Stimulated activated CD8-positive, alpha-beta memory T cell treated with anti-CD3 and anti-CD28 coated beads, Interleukin-15, amount 100 ng/mL, for 4 hours (primary cell): ENCODE results near the gene NSD1.

Experiments used
- DNase-seq, 2 donors: peaks; one replicate each; pipeline ENCODE4 v3.0.0-alpha.2; 2020; ENCODE audit warnings: low read depth in 2 of 2

The NSD1 gene

GRCh38 chr5:177097016-177097985 is 36.3 kb upstream of the NSD1 start:
- DNase-seq: no peak

- no peak for DNase-seq
These were observed 35.5 kb upstream of the NSD1 start for GRCh38 chr5:177098120-177098469.

GRCh38 chr5:177098470-177099141 is 35.0 kb upstream of the NSD1 start:
- DNase-seq: no peak

GRCh38 chr5:177099422-177100093 is 34.0 kb upstream of the NSD1 start:
- no peak for DNase-seq

DNA sequence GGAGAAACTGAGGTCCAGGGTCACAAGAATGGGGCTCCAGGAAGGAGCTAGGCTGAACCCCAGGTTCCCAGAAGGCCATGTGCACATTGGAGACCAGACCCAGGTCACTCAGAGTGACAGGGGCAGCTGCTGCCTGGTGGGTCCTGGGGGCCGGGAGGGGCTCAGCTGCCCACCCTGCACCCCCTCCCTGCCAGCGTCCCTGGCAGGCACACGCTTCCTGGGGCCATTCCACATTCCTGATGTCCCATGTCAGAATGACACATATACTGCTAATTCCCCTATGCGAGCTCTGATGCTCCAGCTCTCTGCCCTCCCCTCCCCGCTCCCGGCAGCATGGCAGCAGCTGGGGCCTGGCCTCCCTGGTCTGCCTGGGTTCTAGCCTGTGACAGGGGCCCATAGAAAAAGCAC is 32.9 kb upstream of the NSD1 start:
- no peak for DNase-seq

DNA sequence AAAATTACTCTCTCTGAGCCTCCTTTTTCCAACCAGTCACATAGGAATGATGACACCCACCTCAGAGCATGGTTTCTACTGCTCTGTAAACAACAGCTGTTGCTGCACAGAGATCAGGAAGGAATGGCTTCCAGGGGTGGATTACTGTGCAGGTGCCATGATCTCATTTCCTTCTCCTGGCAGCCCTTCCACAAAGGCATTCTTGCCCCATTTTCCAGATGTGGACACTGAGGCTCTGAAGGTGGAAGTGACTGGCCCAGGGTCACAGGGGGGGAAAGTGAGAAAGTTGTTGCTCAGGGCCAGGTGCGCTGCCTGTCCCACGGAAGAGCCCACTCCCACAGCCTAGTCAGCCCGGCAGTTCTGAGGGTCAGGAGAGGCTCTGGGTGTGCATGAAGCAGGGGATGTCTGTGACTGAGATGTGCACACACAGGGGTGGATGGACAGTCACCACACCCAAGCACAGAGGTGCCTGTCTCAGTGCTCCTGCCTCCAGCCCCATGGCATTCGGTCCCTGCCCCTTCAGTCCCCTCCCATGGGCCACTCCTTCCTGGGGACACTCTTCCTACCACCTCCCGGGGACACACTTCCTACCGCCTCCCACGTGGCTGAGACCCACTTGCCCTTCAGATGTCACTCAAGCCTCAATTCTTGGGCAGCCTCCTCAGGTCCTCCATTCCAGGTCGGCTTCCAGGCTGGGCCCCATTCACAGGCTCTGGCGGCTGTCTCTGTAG is 29.9 kb upstream of the NSD1 start:
- no peak for DNase-seq

DNA sequence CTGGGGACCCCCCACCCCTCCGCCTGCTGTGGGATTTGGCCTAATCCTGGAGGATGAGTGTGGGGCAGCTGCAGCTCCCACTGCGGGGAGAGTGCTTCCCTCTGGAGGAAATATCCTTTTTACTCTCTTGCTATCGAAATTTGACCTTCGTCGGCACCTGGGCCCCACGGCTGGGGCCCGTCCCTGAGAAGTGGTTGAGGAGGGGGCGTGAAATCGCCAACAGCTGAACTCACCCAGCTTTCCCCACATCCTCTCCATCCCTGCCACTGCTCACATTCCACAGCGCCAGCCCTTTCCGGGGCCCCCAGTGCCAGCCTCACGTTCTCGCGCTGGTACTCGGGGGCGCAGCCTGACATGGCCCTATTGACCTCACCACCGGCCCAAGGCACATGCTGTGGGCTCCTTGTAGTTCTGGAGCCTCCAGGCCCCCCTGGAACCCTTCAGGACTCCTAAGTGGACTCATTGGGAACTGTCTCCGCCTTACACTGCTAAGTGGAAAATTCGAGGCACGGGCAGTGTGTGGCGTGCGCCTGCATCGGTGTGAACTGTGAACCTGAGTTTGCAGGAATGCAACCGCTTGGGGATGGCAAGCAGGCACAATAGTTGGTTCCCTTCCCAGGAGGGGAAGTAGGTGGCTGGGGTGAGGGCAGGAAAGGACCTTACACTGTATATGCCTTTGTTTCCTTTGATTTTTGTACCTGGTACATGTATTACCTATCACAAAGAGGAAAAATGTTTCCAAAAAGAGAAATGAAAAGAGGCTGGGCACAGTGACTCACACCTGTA is 27.7 kb upstream of the NSD1 start:
- no peak for DNase-seq

- no peak for DNase-seq
These were observed 26.4 kb upstream of the NSD1 start for GRCh38 chr5:177107159-177107558.

DNA sequence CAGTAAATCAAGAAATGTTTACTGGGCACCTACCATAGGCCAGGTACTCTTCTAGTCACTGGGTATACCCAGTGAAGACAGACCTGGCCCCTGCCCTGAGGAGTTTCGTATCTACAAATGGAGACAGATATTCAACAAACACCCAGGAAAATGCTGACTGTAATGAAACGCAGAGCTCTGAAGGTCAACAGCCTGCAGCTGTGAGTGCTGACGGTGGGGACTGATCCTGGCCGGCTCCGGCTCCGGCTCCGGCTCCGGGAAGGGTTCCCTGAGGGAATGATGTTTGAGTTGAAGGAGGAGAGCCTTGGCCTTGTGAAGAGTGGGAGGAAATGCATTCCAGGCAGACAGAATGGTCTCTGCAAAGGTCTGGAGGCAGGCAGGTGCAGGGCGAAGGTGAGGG is 23.8 kb upstream of the NSD1 start:
- no peak for DNase-seq

DNA sequence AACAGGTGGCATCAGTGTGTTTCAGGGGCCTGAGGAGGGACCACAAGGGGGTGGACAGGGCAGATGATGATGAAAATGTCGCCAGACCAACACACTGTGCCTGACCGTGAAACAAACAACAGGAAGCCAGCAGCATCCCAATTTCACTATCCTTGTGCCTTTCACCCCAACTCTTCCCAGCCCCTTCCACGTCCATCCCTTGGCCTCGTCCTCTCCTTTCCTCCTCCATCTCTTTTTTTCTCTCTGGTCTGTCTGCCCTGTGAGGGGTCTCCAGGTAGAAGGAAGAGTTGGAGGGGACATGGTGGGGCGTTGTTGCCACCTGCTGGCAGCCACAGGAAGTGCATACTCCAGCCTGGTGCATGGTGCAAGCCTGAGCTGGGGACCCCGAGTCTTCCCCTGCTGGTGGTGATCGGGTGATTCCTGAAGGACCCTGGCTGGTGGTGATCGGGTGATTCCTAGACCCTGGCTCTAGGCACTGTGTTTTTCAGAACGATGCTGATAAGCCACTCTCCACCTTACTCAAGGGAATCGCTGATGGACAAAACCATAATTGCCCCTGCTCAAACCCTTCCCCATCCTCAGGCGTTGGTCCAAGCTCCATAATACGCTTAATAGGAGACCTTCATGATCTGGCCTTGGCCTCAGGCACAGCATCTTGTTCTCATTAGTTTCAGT is 21.7 kb upstream of the NSD1 start:
- DNase-seq: no peak

DNA sequence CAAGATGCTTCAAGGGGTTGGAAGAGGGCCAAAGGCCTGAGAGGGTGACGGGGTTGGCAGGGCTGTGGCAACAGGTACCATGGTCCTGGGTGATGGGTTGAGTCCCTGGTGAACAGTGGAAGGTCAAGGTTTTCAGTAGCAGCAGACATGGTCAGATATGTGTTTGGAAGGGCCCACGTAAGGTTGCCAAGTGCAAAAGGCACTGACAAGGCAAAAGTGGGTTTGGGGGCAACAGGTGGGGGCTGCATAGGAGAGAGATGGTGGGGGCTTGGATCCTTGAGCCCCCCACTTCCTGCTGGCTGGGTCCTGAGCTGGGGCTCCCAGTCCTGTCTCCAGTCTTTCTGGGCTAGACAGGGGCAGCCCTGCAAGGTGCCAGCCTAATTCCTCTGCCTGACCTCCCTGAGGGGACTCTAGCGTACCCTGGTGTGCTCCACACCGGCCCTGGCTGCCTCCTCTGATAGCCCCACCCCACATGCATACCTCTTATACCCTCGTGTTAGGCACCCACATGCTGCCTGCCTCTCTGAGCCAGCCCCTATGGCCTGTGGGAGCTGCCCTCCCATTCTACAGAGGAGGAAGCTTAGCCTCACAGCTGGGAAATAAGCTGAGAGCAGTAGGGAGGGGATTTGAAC is 20.9 kb upstream of the NSD1 start:
- no peak for DNase-seq

DNA sequence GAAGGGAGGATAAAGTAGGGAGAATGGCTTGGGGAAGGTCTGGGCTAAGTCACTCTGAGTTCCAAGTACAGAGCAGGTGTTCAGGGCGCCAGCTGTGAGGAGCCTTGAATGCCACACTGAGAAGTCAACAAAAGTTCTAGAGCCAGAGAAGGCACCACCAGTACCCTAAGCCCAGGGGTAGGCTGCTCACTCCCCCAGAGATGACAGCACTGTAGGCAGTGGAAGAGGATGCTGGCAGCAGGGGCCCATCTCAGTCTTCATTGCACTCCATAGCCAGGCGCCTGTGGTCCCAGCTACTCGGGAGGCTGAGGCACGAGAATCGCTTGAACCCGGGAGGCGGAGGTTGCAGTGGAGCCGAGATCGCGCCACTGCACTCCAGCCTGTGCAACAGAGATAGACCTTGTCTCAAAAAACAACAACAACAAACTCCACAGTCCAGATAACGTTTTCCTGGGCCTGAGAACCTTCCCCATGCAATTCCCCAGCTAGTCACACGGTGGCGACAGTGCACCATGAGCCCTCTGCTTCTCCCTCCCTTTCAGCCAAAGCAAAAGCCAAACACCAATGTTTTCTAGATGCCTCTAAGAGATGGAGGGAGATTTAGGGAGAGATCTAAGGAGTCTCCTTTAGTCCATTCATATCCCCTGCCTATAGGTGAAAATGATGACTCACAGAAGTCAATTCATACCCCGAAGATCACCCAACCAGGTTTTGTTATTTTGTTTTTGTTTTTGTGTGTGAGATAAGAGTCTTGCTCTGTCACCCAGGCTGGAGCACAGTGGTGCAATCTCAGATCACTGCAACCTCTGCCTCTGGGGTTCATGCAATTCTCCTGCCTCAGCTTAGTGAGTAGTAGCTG is 19.8 kb upstream of the NSD1 start:
- DNase-seq: peak; percentile 45 to 61

DNA sequence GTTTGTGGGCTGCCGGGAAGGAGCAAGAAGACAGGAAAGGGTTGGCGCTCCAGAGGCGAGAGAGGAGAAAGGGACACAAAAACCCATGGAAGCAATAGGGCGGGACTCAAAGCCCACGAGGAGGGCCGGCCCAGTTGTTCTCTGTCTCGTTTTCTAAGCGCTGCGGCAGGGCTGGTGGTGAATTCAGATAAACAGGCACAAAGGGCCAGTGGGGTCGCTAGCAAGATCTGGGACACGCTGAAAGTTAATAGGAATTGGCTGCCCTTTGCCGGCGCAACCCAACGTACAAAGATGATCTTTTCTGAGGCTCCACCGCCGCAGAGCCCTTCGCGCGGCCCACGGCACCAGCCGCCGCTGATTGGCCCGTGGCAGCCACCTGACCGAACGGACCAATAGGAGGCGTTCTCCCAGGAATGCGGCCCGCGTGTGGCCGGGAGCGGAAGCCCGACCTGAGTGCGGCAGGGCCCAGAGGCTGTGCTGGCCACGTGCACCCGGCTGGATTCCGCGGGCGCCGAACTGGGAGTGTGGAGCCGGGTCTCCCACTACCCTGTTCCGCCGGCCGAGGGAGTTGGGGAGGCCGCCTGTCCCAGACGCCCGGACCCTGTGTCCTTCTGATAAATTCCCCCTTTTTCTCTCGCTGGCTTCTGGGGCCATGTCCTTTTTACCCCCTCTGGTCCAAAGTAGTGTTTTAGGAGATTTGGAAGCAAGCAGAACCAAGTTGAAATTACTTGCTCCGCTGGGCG is 16.8 kb upstream of the NSD1 start:
- DNase-seq: peak; percentile 67 to 72

DNA sequence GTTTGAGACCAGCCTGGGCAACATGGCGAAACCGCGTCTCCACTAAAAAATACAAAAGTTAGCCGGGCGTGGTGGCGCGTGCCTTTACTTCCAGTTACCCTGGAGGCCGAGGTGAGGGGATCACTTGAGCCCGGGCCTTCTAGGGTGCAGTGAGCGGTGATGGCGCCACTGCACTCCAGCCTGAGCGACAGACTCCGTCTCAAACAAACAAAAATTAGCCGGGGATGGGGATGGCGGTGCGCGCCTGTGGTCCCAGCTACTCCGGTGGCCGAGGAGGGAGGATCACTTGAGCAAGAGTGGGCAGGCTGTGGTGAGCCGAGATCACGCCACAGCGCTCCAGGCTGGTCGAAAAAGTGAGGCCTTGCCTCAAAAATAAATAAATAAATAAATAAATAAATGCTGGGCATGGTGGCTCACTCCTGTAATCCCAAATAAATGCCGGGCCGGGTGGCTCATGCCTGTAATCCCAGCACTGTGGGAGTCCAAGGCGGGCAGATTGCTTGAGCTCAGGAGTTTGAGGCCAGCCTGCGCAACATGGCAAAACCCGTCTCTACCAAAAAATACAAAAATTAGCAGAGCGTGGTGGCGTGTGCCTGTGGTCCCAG is 16.0 kb upstream of the NSD1 start:
- no peak for DNase-seq

DNA sequence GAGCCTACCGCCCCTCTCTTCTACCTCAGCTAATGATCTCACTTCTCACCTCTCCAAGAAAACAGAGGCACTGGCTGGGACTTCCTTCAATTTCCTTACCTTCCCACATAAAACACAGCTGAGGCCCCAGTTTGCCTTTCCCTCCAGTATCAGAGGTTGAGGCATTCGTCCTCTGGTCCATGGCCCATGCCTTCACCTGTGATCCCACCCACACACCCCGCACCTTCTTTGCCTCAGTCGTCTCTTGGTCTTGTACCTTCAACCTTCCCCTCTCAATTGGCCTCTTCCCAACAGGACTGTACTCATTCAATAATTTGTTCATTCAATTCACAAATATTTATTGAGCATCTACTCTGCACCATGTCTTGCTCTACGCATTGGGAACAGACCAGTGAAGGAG is 11.0 kb upstream of the NSD1 start:
- no peak for DNase-seq

DNA sequence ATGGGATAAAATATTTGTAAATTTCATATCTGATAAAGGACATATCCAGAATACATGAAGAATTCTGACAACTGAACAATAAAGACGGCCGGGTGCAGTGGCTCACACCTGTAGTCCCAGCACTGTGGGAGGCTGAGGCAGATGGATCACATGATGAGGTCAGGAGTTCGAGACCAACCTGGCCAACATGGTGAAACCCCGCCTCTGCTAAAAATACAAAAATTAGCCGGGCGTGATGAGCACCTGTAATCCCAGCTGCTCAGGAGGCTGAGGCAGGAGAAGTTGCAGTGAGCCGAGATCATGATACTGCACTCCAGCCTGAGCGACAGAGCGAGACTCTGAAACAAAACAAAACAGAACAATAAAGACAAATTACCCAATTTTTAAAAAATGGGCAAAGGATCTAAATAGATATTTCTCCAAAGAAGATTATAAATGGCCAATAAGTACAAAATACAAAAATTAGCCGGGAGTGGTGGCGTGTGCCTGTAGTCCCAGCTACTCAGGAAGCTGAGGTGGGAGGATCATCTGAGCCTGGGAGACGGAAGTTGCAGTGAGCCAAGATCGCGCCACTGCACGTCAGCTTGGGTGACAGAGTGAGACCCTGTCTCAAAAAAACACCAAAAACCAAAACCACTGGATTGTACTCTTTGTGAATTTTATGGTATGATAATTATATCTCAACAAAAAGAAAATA is 9.6 kb upstream of the NSD1 start:
- DNase-seq: no peak

DNA sequence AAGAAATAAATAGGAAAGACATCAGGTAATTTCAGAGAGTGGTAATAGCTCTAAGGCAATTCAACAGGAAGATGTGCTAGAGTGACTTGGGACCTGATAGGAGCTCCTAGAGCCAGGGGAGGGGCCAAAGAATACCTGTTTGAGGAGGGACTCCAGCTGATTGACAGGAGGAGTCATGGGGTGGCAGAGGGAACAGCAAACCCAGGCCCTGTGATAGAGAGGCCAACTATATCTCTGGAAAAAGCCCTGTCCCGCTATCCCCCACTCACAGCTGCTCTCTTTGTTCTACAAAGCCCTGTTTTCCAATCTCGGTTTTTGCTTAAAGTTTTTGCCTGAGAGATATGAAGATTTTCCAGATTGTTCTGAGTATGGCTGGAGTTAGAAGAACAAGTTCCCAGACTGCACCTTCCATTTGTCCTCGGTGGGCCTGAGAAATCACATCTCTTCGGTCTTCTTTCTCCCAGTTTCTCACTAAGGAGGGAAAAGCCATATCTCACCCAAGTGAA is 9.0 kb upstream of the NSD1 start:
- DNase-seq: no peak
